Right lobe of liver (tissue), 6 donors: Measurements from ENCODE around the gene CUX1. TPM values are rescaled to one million over a fixed set of nuclear protein-coding genes. Genes with fewer than 3 reads are reported as not detected.

Experiments
- ATAC-seq, 4 donors: fragments of 200-7000 bp; cut with Tn5 transposase; one replicate each; pipeline ENCODE4 v1.9.1; 2020; ENCODE audit warnings: mild to moderate bottlenecking in 4 of 4, moderate library complexity in 4 of 4
- DNase-seq, 3 donors: peaks; one replicate each; pipeline ENCODE4 v3.0.0-alpha.2; 2020
- H3K27ac ChIP-seq, 3 donors: fragments of 200-600 bp; one replicate each; pipeline ENCODE4 v1.8.0; 2022
- H3K27me3 ChIP-seq, 2 donors: fragments of 200-600 bp; one replicate each; pipeline ENCODE4 v1.8.0; 2022
- H3K36me3 ChIP-seq, 4 donors: fragments of 200-600 bp; sonication (generic) in 1 of 4; one replicate each; pipeline versions ENCODE4 v1.5.1 to v1.8.0; 2017 to 2022; ENCODE audit warnings: control low read depth in 1 of 4
- H3K4me1 ChIP-seq, 4 donors: fragments of 200-600 bp; sonication (generic) in 1 of 4; one replicate each; pipeline versions ENCODE4 v1.5.1 to v1.8.0; 2017 to 2022; ENCODE audit warnings: control low read depth in 1 of 4
- H3K4me3 ChIP-seq, 3 donors: fragments of 200-600 bp; one replicate each; pipeline ENCODE4 v1.8.0; 2022
- H3K9me3 ChIP-seq, 4 donors: fragments of 200-600 bp; sonication (generic) in 1 of 4; one replicate each; pipeline versions ENCODE4 v1.5.1 to v1.8.0; 2017 to 2022; ENCODE audit warnings: control low read depth in 1 of 4
- POLR2A ChIP-seq: fragments of 450-650 bp; IDR thresholded peaks from one replicate; pipeline ENCODE4 v1.6.1; 2017; ENCODE audit warnings: antibody characterized with exemption, mild to moderate bottlenecking
- WGBS: methylation state at CpG from one replicate; pipeline ENCODE4 v1.1.6; 2018; ENCODE audit warnings: low coverage, low lambda C conversion rate; ENCODE audit not compliant: insufficient coverage; ENCODE audit errors: missing lambda C conversion rate; 5-methylcytosine and 5-hydroxymethylcytosine counted together
- intact Hi-C, 2 donors: fragments of 100-400 bp; cut with DNase I; formaldehyde crosslinking; loops; one replicate each; pipeline versions ENCODE4 v1.11.2 to v1.14.1; 2022
- total RNA-seq, 6 experiments: library from RNA; depleted of rRNA in 2 of 6; stranded (reverse); fragments of >200 nt in 2 of 6; fragmentation: NEBNext Ultra II Directional in 3 of 6; extraction: Animal tissue kit (Norgen Biotek cat#: 25700) in 3 of 6; gene quantifications; one replicate each; pipeline versions ENCODE4 v1.1.0 to v1.2.4, GENCODE V29; 2016 to 2023
- TF ChIP-seq, protein P1 (sequence below), 4 donors: fragments of 200-600 bp in 3 of 4; fragments of 450-650 bp in 1 of 4; IDR thresholded peaks; one replicate each; pipeline versions ENCODE4 v1.5.1 to v1.8.0; 2016 to 2022; ENCODE audit warnings: antibody characterized with exemption in 4 of 4, mild to moderate bottlenecking in 2 of 4
- donor health status: DM: no; HTN: yes; CAD: no.
- donor health status: DM: no; HTN: no; CAD: no.
- donor health status: DM: no; HTN: no; CAD: no.
- donor health status: DM: no; HTN: yes; CAD: no.
- donor health status: DM: no; HTN: yes; CAD: no.

Gene CUX1
- total RNA-seq, 6 experiments from 2014 or later, result 34.3 to 53.1 (median 40.6) TPM

DNA sequence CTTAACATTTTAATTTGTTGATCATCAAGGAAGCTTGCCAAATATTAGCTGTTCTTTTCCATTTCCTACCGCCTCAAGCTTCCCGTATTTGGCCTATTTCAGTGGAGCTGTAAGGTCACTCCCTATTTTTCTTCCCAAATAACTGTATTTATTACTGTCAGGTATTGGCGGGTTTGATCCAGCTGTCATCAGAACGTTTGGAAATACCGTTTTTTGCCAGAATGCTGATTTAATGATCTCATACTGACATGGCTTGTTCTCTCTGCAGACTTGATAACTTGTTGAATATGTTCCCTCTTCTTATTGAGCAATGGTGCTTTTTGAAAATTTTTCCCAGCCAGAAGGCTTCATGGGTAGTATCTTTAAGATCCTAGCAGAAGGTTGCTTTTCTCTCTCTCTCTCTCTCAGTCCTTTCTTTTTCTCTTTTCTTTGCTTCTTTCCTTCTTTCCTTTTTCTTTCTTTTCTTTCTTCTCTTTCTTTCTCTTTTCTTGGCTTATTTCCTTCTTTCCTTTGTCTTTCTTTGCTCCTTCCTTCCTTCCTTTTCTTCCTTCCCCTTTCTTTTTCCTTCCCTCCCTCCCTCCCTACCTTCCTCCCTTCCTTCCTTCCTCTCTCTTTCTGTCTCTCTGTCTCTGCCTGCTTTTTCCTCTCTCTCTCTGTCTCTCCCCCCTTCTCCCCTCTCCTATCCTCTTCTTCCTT, 42.1 kb downstream of the CUX1 start:
- ATAC-seq (peak in 1 of 4 donors; percentile 23), DNase-seq (no peak)
- H3K27me3 ChIP-seq, result no peaks in the 10 kb centered on the region
- no peaks in the 10 kb centered on the region for H3K9me3 ChIP-seq
- 15% methylated on average over 5 of the region's 5 CpGs for WGBS
- H3K4me3 ChIP-seq, result no peak overlapping the region
- intact Hi-C loops, result no loop called here
- H3K27ac ChIP-seq, result peak overlapping the region; percentile 19 to 88 (median 51)
- H3K4me1 ChIP-seq, result peaks cover 0 to 49% (median 14%) of the 10 kb centered on the region in 4 donors
- no peaks in the 10 kb centered on the region for H3K36me3 ChIP-seq
- no peak for TF ChIP-seq POLR2A
- TF ChIP-seq, protein P1, sequence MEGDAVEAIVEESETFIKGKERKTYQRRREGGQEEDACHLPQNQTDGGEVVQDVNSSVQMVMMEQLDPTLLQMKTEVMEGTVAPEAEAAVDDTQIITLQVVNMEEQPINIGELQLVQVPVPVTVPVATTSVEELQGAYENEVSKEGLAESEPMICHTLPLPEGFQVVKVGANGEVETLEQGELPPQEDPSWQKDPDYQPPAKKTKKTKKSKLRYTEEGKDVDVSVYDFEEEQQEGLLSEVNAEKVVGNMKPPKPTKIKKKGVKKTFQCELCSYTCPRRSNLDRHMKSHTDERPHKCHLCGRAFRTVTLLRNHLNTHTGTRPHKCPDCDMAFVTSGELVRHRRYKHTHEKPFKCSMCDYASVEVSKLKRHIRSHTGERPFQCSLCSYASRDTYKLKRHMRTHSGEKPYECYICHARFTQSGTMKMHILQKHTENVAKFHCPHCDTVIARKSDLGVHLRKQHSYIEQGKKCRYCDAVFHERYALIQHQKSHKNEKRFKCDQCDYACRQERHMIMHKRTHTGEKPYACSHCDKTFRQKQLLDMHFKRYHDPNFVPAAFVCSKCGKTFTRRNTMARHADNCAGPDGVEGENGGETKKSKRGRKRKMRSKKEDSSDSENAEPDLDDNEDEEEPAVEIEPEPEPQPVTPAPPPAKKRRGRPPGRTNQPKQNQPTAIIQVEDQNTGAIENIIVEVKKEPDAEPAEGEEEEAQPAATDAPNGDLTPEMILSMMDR (IDR thresholded peaks at IDR 0.05), result no peak

DNA sequence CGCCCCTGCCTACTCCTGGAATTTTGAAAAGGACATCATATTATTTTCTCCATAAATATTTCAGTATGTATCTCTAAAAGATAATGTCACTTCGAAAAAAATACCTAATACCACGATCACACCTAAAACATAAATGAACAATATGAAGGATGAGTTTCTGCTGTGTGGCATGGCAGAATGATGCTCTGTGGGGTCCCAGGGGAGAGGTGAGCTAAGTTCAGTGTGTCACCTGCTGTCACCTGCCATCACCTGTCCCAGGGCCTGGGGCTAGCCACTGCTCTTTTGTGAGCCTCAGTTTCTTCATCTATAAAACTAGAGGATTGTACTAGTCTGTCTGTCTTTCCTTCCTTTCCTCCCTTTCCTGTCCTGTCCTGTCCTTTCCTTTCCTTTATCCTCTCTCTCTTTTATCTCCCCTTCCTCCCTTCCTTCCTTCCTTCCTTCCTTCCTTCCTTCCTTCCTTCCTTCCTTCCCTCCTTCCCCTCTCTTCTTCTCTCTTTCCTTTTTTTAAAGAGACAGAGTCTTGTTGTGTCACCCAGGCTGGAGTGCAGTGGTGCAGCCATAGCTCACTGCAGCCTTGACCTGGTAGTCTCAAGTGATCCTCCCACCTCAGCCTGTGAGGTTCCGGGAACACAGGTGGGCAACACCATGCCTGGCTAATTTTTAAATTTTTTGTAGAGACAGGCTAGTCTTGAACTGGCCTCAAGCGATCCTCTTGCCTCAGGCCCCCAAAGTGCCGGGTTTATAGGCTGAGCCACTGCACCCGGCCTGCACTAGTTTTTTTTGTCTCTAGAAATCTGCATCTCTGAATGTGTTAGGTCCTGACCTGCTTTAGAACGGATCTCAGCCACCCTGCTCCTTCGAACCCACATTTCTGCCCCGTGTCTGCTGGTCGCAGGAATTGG, 43.1 kb downstream of the CUX1 start:
- Histone ChIP-seq H3K27ac (peak overlapping the region in 1 of 3 donors; percentile 19), H3K4me3 (no peak overlapping the region), H3K36me3 (no peaks in the 10 kb centered on the region), H3K9me3 (no peaks in the 10 kb centered on the region), H3K27me3 (no peaks in the 10 kb centered on the region), H3K4me1 (peaks cover 0 to 55% (median 14%) of the 10 kb centered on the region in 4 donors)
- TF ChIP-seq, protein P1 (IDR thresholded peaks at IDR 0.05), result no peak
- no peak for TF ChIP-seq POLR2A
- no peak for ATAC-seq
- WGBS, result 88% methylated on average over 8 of the region's 11 CpGs
- intact Hi-C loops, result no loop called here
- no peak for DNase-seq

DNA sequence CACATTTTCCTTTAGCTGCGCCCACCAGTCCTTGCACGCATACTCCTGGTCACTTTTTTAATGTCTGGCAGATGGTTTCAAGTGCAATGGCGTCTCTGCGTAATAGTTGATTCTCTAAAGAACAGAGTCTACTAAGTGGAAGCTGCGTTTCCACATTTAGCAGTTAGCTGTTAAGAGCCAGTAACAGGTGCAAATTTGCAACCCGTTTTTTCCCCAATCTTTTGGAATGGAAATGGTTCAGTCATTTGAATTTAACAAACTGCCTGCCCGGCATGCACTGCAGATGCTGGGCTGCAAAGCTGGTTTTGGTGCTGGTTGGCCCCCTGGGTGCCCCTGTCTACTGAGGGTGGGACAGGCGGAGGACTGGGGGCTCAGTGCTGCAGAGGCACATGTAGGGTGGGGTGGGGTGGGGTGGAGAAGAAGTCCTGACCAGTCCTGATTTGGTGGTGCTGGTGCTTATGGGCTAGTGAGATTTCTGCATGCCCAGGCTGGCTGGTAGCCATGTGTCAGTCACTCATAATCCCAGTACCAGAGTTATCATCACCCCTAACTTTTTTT, 43.9 kb downstream of the CUX1 start:
- TF ChIP-seq, protein P1 (IDR thresholded peaks at IDR 0.05), result no peak
- no peak for TF ChIP-seq POLR2A
- Histone ChIP-seq H3K36me3 (no peaks in the 10 kb centered on the region), H3K9me3 (no peaks in the 10 kb centered on the region), H3K27me3 (no peaks in the 10 kb centered on the region), H3K4me3 (no peak overlapping the region), H3K27ac (no peak overlapping the region), H3K4me1 (peaks cover 0 to 51% (median 14%) of the 10 kb centered on the region in 4 donors)
- intact Hi-C loops, result no loop called here
- ATAC-seq, result no peak
- WGBS, result 82% methylated on average over 7 of the region's 8 CpGs
- DNase-seq, result no peak

DNA sequence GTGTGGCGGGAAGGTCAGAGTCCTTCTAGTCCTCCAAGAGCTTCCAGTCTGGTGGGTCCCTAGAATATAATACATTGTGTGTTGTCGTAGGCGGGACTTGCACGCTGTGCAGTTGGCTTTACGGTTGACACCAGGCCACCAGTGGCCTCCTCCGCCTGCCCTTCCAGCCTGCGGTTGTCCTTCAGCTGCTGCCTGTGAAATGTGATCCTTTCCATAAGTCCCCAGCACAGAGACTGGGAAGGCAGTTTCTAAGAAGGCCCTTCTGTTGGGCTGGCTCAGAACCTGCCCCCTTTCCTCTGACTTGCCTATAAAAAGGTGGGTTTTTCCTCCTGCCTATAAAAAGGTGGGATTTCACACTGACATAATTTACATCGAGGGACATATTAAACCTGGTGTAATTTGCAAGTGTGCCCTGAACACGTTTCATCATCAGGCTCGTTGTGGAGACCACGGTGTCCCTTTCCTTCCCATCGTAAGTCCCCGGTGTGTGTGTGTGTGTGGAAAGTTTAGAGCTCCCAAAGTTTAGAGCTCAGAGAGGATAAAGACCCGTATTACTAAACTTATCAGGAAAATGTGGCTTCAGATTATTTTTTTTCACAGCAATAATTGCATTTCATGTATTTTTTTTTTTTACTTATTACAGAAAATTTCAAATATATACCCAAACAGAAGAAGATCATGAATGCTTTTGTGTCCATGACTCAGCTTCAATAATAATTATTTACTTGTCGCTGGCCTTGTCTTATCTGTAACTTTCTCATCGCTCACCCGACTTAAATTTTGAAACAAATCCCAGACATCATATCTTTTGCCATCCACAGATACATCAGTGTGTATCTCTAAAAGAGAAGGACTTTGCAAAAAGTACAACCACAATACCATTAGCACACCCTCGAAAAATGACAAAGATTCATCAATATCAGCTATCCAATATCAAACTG, 45.1 kb downstream of the CUX1 start:
- TF ChIP-seq, protein P1 (IDR thresholded peaks at IDR 0.05), result no peak
- no peak for TF ChIP-seq POLR2A
- no peaks in the 10 kb centered on the region for H3K36me3 ChIP-seq
- H3K27me3 ChIP-seq, result no peaks in the 10 kb centered on the region
- H3K4me3 ChIP-seq, result no peak overlapping the region
- no peaks in the 10 kb centered on the region for H3K9me3 ChIP-seq
- H3K4me1 ChIP-seq, result peaks cover 0 to 40% (median 11%) of the 10 kb centered on the region in 4 donors
- no peak overlapping the region for H3K27ac ChIP-seq
- DNase-seq, result no peak
- intact Hi-C loops, result no loop called here
- WGBS, result 79% methylated on average over 18 of the region's 18 CpGs
- no peak for ATAC-seq
